ENCODE data around the gene SERTM1.

DNA sequence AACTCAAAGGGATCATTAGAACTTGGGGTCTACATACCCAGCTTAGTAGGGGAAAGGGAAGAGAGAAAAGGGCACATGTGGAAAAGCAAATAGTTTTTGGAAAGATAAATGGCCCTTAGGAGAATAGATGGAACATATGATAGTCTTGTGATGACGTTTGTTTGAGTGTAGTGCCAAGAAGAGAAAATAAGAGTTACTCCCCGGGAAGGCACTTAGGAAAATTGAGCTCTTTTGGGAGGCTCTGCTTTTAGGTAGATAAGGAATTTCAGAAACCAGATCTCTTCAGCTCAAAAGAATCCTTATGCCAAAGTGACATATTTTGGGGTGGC lies 44.8 kb upstream of the SERTM1 start:
- TF ChIP-seq, protein P1, sequence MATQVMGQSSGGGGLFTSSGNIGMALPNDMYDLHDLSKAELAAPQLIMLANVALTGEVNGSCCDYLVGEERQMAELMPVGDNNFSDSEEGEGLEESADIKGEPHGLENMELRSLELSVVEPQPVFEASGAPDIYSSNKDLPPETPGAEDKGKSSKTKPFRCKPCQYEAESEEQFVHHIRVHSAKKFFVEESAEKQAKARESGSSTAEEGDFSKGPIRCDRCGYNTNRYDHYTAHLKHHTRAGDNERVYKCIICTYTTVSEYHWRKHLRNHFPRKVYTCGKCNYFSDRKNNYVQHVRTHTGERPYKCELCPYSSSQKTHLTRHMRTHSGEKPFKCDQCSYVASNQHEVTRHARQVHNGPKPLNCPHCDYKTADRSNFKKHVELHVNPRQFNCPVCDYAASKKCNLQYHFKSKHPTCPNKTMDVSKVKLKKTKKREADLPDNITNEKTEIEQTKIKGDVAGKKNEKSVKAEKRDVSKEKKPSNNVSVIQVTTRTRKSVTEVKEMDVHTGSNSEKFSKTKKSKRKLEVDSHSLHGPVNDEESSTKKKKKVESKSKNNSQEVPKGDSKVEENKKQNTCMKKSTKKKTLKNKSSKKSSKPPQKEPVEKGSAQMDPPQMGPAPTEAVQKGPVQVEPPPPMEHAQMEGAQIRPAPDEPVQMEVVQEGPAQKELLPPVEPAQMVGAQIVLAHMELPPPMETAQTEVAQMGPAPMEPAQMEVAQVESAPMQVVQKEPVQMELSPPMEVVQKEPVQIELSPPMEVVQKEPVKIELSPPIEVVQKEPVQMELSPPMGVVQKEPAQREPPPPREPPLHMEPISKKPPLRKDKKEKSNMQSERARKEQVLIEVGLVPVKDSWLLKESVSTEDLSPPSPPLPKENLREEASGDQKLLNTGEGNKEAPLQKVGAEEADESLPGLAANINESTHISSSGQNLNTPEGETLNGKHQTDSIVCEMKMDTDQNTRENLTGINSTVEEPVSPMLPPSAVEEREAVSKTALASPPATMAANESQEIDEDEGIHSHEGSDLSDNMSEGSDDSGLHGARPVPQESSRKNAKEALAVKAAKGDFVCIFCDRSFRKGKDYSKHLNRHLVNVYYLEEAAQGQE (IDR thresholded peaks at IDR 0.05; ENCODE audit: low read depth) = no peak
- TF ChIP-seq TCF12 (IDR thresholded peaks at IDR 0.05; ENCODE audit: low read depth) = no peak
- no peak for TF ChIP-seq FOXM1 (IDR thresholded peaks at IDR 0.05; ENCODE audit: borderline replicate concordance, low read depth)
- no peak for TF ChIP-seq RAD21 (IDR thresholded peaks at IDR 0.05; ENCODE audit: low read depth)
